Fibroblast of lung (primary cell): ENCODE data around the gene SH3PXD2A. TPM values are rescaled to one million over a fixed set of nuclear protein-coding genes. Genes with fewer than 3 reads are reported as not detected.

Experiments
- DNase-seq, 2 donors: peaks; one replicate each; pipeline versions ENCODE4 v3.0.0 to v3.0.0-alpha.2; 2010; ENCODE audit warnings: low read depth in 2 of 2
- H2AFZ ChIP-seq: 2 replicates; pipeline ENCODE4 v1.5.1; 2012; ENCODE audit warnings: low read length, control low read depth, inconsistent platforms
- H3K27ac ChIP-seq: 2 replicates; pipeline ENCODE4 v1.5.1; 2011; ENCODE audit warnings: low read length, control low read depth; ENCODE audit not compliant: insufficient read depth
- H3K27me3 ChIP-seq: 2 replicates; pipeline ENCODE4 v1.5.1; 2011; ENCODE audit warnings: mild to moderate bottlenecking, low read length; ENCODE audit not compliant: control insufficient read depth, insufficient read depth
- H3K36me3 ChIP-seq: 2 replicates; pipeline ENCODE4 v1.5.1; 2011; ENCODE audit warnings: low read length; ENCODE audit not compliant: control insufficient read depth, insufficient read depth
- H3K4me1 ChIP-seq: 2 replicates; pipeline ENCODE4 v1.5.1; 2011; ENCODE audit warnings: low read length; ENCODE audit not compliant: control insufficient read depth, insufficient read depth; ENCODE audit errors: extremely low read depth
- H3K4me2 ChIP-seq: 2 replicates; pipeline ENCODE4 v1.5.1; 2011; ENCODE audit warnings: low read length, control low read depth; ENCODE audit not compliant: insufficient read depth; ENCODE audit errors: extremely low read depth
- H3K4me3 ChIP-seq, 4 experiments: fragments of 200-600 bp in 1 of 4; sonication (generic) in 1 of 4; replicated peaks in 1 of 4; 2 replicates each; pipeline ENCODE4 v1.5.1; 2011 to 2016; ENCODE audit warnings: low read length in 4 of 4, low read depth in 3 of 4, mild to moderate bottlenecking in 3 of 4, control low read depth in 2 of 4, inconsistent platforms in 1 of 4, mixed read lengths in 1 of 4; ENCODE audit not compliant: insufficient read depth in 1 of 4; ENCODE audit errors: control extremely low read depth in 1 of 4
- H3K79me2 ChIP-seq: 2 replicates; pipeline ENCODE4 v1.5.1; 2012; ENCODE audit warnings: mild to moderate bottlenecking, low read length, inconsistent platforms; ENCODE audit not compliant: control insufficient read depth, insufficient read depth
- H3K9ac ChIP-seq: 2 replicates; pipeline ENCODE4 v1.5.1; 2011; ENCODE audit warnings: mild to moderate bottlenecking, low read length, control low read depth; ENCODE audit not compliant: insufficient read depth
- H3K9me3 ChIP-seq: 2 replicates; pipeline ENCODE4 v1.5.1; 2012; ENCODE audit warnings: low read depth, low read length; ENCODE audit not compliant: control insufficient read depth, insufficient read depth
- H4K20me1 ChIP-seq: 2 replicates; pipeline ENCODE4 v1.5.1; 2011; ENCODE audit warnings: low read length; ENCODE audit not compliant: control insufficient read depth, insufficient read depth; ENCODE audit errors: extremely low read depth
- CTCF ChIP-seq, 2 donors: IDR thresholded peaks in 1 of 2; conservative IDR thresholded peaks in 1 of 2; 1 replicate in 1 of 2; 2 replicates in 1 of 2; pipeline ENCODE4 v1.5.1; 2011 to 2012; ENCODE audit warnings: low read length in 2 of 2, control low read depth in 1 of 2, inconsistent platforms in 1 of 2, low read depth in 1 of 2, mild to moderate bottlenecking in 1 of 2
- EZH2 ChIP-seq: IDR thresholded peaks from 2 replicates; pipeline ENCODE4 v1.5.1; 2012; ENCODE audit warnings: low read length, control low read depth, mild to moderate bottlenecking; ENCODE audit errors: missing control alignments
- polyA plus RNA-seq, 2 donors: library from polyadenylated mRNA; depleted of rRNA in 1 of 2; stranded (reverse) in 1 of 2; unstranded in 1 of 2; fragments of >200 nt; gene quantifications; 2 replicates each; pipeline ENCODE4 v1.2.1, GENCODE V29; 2011 to 2012; ENCODE audit warnings: missing spikeins in 1 of 2
- total RNA-seq: library from RNA; depleted of rRNA; stranded (reverse); fragments of >200 nt; gene quantifications from 2 replicates; pipeline ENCODE4 v1.2.1, GENCODE V29; 2014

SH3PXD2A gene
- total and polyA plus RNA-seq, 2 donors (not counting 1 experiment from before 2014, with no cell fraction given): 25.5 to 33.2 TPM

DNA sequence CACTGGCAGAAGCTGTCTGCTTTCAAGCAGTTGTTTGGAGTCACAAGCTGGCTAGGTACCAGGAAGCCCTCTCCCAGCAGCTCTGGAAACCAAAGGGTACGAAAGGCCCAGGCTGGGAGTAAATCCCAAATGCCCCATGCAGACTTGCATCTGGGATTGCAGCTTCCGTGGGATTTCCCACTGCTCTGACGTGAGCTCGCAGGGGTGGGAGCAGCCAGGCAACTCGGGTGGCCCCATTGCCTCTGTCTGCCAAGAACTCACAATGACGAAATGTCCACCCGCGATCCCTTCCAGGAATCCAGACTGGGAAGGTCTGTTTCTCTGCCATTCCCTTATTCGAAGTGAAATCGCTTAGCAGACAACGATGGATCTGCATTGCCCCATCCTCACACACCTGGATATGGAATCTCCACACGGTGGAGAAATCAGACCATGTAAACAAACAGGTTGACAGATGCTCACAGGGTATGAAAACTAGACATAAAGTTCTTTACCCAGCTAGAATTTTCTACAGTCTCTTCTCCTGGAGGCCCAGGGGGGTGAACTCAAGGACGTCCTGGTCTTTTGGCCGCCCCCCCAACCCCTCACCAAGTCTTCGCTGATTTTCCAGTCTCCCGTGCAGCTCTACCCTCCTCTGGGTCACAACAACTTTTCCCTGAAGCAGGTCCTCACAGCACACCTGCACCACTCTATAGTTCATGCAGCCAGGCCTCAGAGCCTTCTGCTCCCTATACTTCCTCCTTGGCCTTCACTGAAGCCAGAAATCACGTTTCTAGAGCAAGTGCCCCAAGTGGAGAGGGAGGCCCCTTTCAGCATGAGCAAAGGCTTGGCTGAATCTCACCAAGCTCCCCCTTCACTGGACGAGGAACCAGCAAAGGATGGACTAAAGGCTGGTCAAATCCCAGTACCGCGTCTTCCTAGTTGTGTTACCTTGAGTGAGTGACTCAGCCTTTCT, 20.0 kb downstream of the SH3PXD2A start:
- Histone ChIP-seq H3K9ac (no peak overlapping the region), H3K4me2 (peak overlapping the region; percentile 42), H3K4me3 (no peak overlapping the region), H3K27me3 (no peaks in the 10 kb centered on the region), H4K20me1 (no peaks in the 10 kb centered on the region), H2AFZ (no peak overlapping the region), H3K27ac (peak overlapping the region; percentile 25), H3K36me3 (no peaks in the 10 kb centered on the region), H3K9me3 (no peaks in the 10 kb centered on the region), H3K79me2 (peaks cover 10% of the 10 kb centered on the region), H3K4me1 (peaks cover 12% of the 10 kb centered on the region)
- peak; percentile 58 to 97 for DNase-seq
- no peak for TF ChIP-seq EZH2
- TF ChIP-seq CTCF (conservative IDR thresholded peaks at IDR 0.05 in 1 of 2, IDR thresholded peaks at IDR 0.05 in 1 of 2; ENCODE audit: low read depth in 1 of 2, low read length in 2 of 2): no peak

DNA sequence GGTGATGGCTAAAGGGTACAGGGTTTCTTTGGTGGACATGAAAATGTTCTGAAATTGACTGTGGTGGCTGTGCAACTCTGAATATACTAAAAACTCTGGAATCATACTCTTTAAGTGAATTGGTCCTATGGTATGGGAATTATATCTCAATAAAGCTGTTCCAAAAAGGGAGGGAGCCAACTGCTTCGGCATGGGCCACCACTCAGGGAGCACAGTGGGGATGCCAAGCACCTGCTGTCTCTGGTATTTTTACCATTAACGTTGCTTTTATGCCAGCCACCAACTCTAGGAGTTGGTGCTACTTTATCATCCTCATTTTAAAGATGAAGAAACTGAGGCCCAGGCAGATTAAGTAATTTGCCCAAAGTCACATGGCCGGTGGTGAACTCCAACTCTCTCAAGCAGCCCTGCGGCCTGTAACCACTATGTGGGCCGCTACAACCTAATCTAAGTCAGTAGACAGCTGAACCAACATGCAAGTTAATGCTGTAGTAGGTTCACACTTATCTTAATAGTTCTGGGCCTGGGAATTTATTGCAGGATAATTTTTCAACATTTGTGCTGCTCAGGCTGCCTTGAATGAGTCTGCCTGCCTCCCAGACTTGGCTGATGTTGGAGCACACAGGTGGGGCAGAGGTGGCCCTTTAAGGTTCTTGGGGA, 20.8 kb downstream of the SH3PXD2A start:
- H2AFZ ChIP-seq: no peak overlapping the region
- no peaks in the 10 kb centered on the region for H3K36me3 ChIP-seq
- H3K4me1 ChIP-seq: peaks cover 9% of the 10 kb centered on the region
- TF ChIP-seq CTCF (conservative IDR thresholded peaks at IDR 0.05 in 1 of 2, IDR thresholded peaks at IDR 0.05 in 1 of 2; ENCODE audit: low read depth in 1 of 2, low read length in 2 of 2): no peak
- TF ChIP-seq EZH2: no peak
- H3K9me3 ChIP-seq: no peaks in the 10 kb centered on the region
- peaks cover 8% of the 10 kb centered on the region for H3K79me2 ChIP-seq
- H3K27ac ChIP-seq: no peak overlapping the region
- H3K4me2 ChIP-seq: no peak overlapping the region
- no peak overlapping the region for H3K4me3 ChIP-seq
- no peaks in the 10 kb centered on the region for H3K27me3 ChIP-seq
- no peak overlapping the region for H3K9ac ChIP-seq
- H4K20me1 ChIP-seq: no peaks in the 10 kb centered on the region
- DNase-seq: no peak

- Histone ChIP-seq H3K27ac (no peak overlapping the region), H3K9me3 (no peaks in the 10 kb centered on the region), H3K4me3 (no peak overlapping the region), H2AFZ (no peak overlapping the region), H3K27me3 (no peaks in the 10 kb centered on the region), H3K79me2 (peaks cover 8% of the 10 kb centered on the region), H3K4me2 (no peak overlapping the region), H3K36me3 (no peaks in the 10 kb centered on the region), H4K20me1 (no peaks in the 10 kb centered on the region), H3K9ac (no peak overlapping the region), H3K4me1 (peaks cover 7% of the 10 kb centered on the region)
- peak in 1 of 2 donors; percentile 50 for DNase-seq
- TF ChIP-seq CTCF (conservative IDR thresholded peaks at IDR 0.05 in 1 of 2, IDR thresholded peaks at IDR 0.05 in 1 of 2; ENCODE audit: low read depth in 1 of 2, low read length in 2 of 2): no peak
- no peak for TF ChIP-seq EZH2
These were observed 21.5 kb downstream of the SH3PXD2A start for GRCh38 chr10:103833731-103834365.
